ENCODE measurements around the gene SUSD1. TPM values are rescaled to one million over a fixed set of nuclear protein-coding genes. Genes with fewer than 3 reads are reported as not detected.

SUSD1 gene
- total RNA-seq, 2 donors from 2014 or later = 13.1 to 24.0 TPM

- no peak for ATAC-seq (ENCODE audit: insufficient number of reproducible peaks, low FRiP score, low read depth)
- Histone ChIP-seq H3K4me1 (ENCODE audit: control insufficient read depth in 1 of 2, low read depth in 2 of 2) (no peaks in the 10 kb centered on the region), H3K36me3 (no peaks in the 10 kb centered on the region), H3K9me3 (no peaks in the 10 kb centered on the region), H3K27ac (no peak overlapping the region), H3K27me3 (replicated peaks; ENCODE audit: insufficient read depth) (no peaks in the 10 kb centered on the region), H3K4me3 (no peak overlapping the region)
- DNase-seq (ENCODE audit: low spot score) = no peak
- TF ChIP-seq, protein P1, sequence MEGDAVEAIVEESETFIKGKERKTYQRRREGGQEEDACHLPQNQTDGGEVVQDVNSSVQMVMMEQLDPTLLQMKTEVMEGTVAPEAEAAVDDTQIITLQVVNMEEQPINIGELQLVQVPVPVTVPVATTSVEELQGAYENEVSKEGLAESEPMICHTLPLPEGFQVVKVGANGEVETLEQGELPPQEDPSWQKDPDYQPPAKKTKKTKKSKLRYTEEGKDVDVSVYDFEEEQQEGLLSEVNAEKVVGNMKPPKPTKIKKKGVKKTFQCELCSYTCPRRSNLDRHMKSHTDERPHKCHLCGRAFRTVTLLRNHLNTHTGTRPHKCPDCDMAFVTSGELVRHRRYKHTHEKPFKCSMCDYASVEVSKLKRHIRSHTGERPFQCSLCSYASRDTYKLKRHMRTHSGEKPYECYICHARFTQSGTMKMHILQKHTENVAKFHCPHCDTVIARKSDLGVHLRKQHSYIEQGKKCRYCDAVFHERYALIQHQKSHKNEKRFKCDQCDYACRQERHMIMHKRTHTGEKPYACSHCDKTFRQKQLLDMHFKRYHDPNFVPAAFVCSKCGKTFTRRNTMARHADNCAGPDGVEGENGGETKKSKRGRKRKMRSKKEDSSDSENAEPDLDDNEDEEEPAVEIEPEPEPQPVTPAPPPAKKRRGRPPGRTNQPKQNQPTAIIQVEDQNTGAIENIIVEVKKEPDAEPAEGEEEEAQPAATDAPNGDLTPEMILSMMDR (IDR thresholded peaks at IDR 0.05) = no peak
These were observed 5.3 kb upstream of the SUSD1 start for GRCh38 chr9:112180387-112180881.

DNA sequence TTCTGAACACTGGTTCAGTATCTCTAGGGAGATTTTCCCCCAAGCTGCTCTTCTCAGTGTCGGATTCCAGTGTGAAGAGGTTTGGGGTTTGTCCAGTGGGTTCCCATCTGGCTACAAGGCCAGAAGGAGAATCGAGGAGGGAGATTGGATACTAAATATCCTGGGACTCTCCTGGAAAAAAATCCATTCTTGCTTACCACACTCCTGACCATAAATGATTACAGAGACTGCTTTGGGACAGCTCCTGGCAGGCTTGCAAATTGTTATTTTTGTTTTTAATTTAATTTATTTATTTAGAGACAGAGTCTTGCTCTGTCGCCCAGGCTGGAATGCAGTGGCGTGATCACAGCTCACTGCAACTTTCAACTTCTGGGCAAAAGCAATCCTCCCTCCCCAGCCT is 4.7 kb upstream of the SUSD1 start:
- no peaks in the 10 kb centered on the region for H3K9me3 ChIP-seq
- no peak overlapping the region for H3K27ac ChIP-seq
- H3K27me3 ChIP-seq (replicated peaks; ENCODE audit: insufficient read depth) = no peaks in the 10 kb centered on the region
- H3K4me1 ChIP-seq (ENCODE audit: control insufficient read depth in 1 of 2, low read depth in 2 of 2) = no peaks in the 10 kb centered on the region
- H3K4me3 ChIP-seq = no peak overlapping the region
- no peak for ATAC-seq (ENCODE audit: insufficient number of reproducible peaks, low FRiP score, low read depth)
- no peak for DNase-seq (ENCODE audit: low spot score)
- TF ChIP-seq, protein P1 (IDR thresholded peaks at IDR 0.05) = no peak
- no peaks in the 10 kb centered on the region for H3K36me3 ChIP-seq

- Histone ChIP-seq H3K4me3 (no peak overlapping the region), H3K27me3 (replicated peaks; ENCODE audit: insufficient read depth) (no peaks in the 10 kb centered on the region), H3K4me1 (ENCODE audit: control insufficient read depth in 1 of 2, low read depth in 2 of 2) (peaks cover 3 to 6% of the 10 kb centered on the region in 2 donors), H3K27ac (no peak overlapping the region), H3K9me3 (no peaks in the 10 kb centered on the region), H3K36me3 (no peaks in the 10 kb centered on the region)
- TF ChIP-seq, protein P1 (IDR thresholded peaks at IDR 0.05) = no peak
- DNase-seq (ENCODE audit: low spot score) (no peak), ATAC-seq (ENCODE audit: insufficient number of reproducible peaks, low FRiP score, low read depth) (no peak)
These were observed 1.4 kb upstream of the SUSD1 start for GRCh38 chr9:112176524-112176923.

DNA sequence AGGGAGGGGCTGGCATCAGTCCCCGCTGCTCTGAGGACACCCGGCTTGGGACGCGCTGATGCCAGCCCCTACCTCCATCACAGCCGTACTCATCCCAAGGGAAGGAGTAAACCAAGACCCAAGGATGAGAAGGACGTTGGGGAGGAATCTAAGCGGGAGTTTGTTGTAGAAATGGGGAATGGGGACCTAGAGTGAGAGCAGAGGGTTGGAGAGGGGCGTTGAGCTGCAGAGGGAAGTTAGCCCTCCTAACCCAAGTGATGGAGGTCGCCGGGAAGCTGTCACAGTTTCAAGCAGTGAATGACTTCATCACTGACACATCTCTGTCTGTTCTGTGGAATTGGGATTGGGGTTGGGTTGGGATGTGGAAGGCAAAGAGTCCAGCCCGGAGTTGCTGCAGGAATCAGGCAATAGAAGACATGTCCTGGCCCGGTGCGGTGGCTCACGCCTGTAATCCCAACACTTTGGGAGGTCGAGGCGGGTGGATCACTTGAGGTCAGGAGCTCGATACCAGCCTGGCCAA is 759 bp upstream of the SUSD1 start:
- no peak overlapping the region for H3K27ac ChIP-seq
- peaks cover 3 to 6% of the 10 kb centered on the region in 2 donors for H3K4me1 ChIP-seq (ENCODE audit: control insufficient read depth in 1 of 2, low read depth in 2 of 2)
- no peaks in the 10 kb centered on the region for H3K27me3 ChIP-seq (replicated peaks; ENCODE audit: insufficient read depth)
- H3K9me3 ChIP-seq = no peaks in the 10 kb centered on the region
- H3K36me3 ChIP-seq = no peaks in the 10 kb centered on the region
- TF ChIP-seq, protein P1 (IDR thresholded peaks at IDR 0.05) = no peak
- peak overlapping the region; percentile 89 for H3K4me3 ChIP-seq
- no peak for ATAC-seq (ENCODE audit: insufficient number of reproducible peaks, low FRiP score, low read depth)
- no peak for DNase-seq (ENCODE audit: low spot score)

- Histone ChIP-seq H3K36me3 (no peaks in the 10 kb centered on the region), H3K27me3 (replicated peaks; ENCODE audit: insufficient read depth) (no peaks in the 10 kb centered on the region), H3K9me3 (no peaks in the 10 kb centered on the region), H3K4me3 (peak overlapping the region; percentile 89), H3K27ac (no peak overlapping the region), H3K4me1 (ENCODE audit: control insufficient read depth in 1 of 2, low read depth in 2 of 2) (peaks cover 3 to 6% of the 10 kb centered on the region in 2 donors)
- TF ChIP-seq, protein P1 (IDR thresholded peaks at IDR 0.05) = no peak
- DNase-seq (ENCODE audit: low spot score) (no peak), ATAC-seq (ENCODE audit: insufficient number of reproducible peaks, low FRiP score, low read depth) (peak; percentile 70)
These were observed 704 bp downstream of the SUSD1 start for GRCh38 chr9:112174222-112174964.
